Neural cell (in vitro differentiated cells): ENCODE results near the gene KCNT1.

Experiments
- CTCF ChIP-seq: fragments of 450-650 bp; IDR thresholded peaks from 2 replicates; pipeline ENCODE4 v1.5.1; 2014; ENCODE audit warnings: antibody characterized with exemption, mild to moderate bottlenecking, moderate library complexity; ENCODE audit not compliant: poor library complexity, severe bottlenecking
- EZH2 ChIP-seq: fragments of 200-600, 300-800 bp; shearing (Covaris generic), sonication (generic); IDR thresholded peaks from 2 replicates; pipeline ENCODE4 v1.6.1; 2014; ENCODE audit warnings: antibody characterized with exemption, low read length, borderline replicate concordance, mild to moderate bottlenecking; ENCODE audit not compliant: insufficient read depth, poor library complexity, severe bottlenecking
- RAD21 ChIP-seq: fragments of 450-650 bp; conservative IDR thresholded peaks from 2 replicates; pipeline ENCODE4 v1.6.1; 2014; ENCODE audit warnings: antibody characterized with exemption, mild to moderate bottlenecking, moderate library complexity

- TF ChIP-seq CTCF (no peak), RAD21 (no peak), EZH2 (no peak)
Observed at GRCh38 chr9:135693265-135693664, 8.7 kb upstream of the KCNT1 start.
